Skin of body (tissue), 2 donors: Measurements from ENCODE around the gene RSPH1. TPM values are rescaled to one million over a fixed set of nuclear protein-coding genes. Genes with fewer than 3 reads are reported as not detected.

Experiments used
- DNase-seq: peaks from one replicate; lab custom pipeline; 2025; lab: John Stamatoyannopoulos, UW
- total RNA-seq: library from RNA; depleted of rRNA; stranded (reverse); fragments of >200 nt; gene quantifications from one replicate; pipeline ENCODE4 v1.2.3, GENCODE V29; 2014

RSPH1 gene
- total RNA-seq, result 0.39 TPM

GRCh38 chr21:42496120-42496838, at the start of gene RSPH1:
Gene RSPH1, minus strand, starts transcription at chr21:42496224. Its CDS starts 38 bp downstream, at chr21:42496186.
- peak; percentile 99 for DNase-seq

- DNase-seq, result no peak
Measured at GRCh38 chr21:42545745-42546144, 49.7 kb upstream of the RSPH1 start.

GRCh38 chr21:42545317-42545716, 49.3 kb upstream of the RSPH1 start:
- no peak for DNase-seq

GRCh38 chr21:42544544-42544943, 48.5 kb upstream of the RSPH1 start:
- no peak for DNase-seq

GRCh38 chr21:42543106-42543847, 47.3 kb upstream of the RSPH1 start:
- DNase-seq, result no peak

GRCh38 chr21:42542596-42542995, 46.6 kb upstream of the RSPH1 start:
- no peak for DNase-seq

GRCh38 chr21:42542196-42542595, 46.2 kb upstream of the RSPH1 start:
- DNase-seq, result no peak

- DNase-seq, result no peak
Measured at GRCh38 chr21:42541618-42542017, 45.6 kb upstream of the RSPH1 start.

- DNase-seq, result no peak
Measured at GRCh38 chr21:42541174-42541573, 45.1 kb upstream of the RSPH1 start.

GRCh38 chr21:42540396-42540795, 44.4 kb upstream of the RSPH1 start:
- DNase-seq, result no peak

- DNase-seq, result no peak
Measured at GRCh38 chr21:42539931-42540343, 43.9 kb upstream of the RSPH1 start.

- DNase-seq, result no peak
Measured at GRCh38 chr21:42539342-42539741, 43.3 kb upstream of the RSPH1 start.

GRCh38 chr21:42538479-42539275, 42.7 kb upstream of the RSPH1 start:
- no peak for DNase-seq

GRCh38 chr21:42537106-42537742, 41.2 kb upstream of the RSPH1 start:
- DNase-seq, result no peak

GRCh38 chr21:42536601-42537000, 40.6 kb upstream of the RSPH1 start:
- DNase-seq, result no peak

- no peak for DNase-seq
Measured at GRCh38 chr21:42535602-42536171, 39.7 kb upstream of the RSPH1 start.

GRCh38 chr21:42534421-42535378, 38.7 kb upstream of the RSPH1 start:
- DNase-seq, result no peak

GRCh38 chr21:42533963-42534355, 37.9 kb upstream of the RSPH1 start:
- DNase-seq, result no peak

GRCh38 chr21:42533306-42533962, 37.4 kb upstream of the RSPH1 start:
- no peak for DNase-seq
